ENCODE data around the gene HNRNPUL1.

Gene HNRNPUL1

GRCh38 chr19:41234512-41235168, 29.5 kb upstream of the HNRNPUL1 start:
- DNase-seq = no peak

- DNase-seq = no peak
Measured at GRCh38 chr19:41235480-41235879, 28.7 kb upstream of the HNRNPUL1 start.

GRCh38 chr19:41238244-41238643, 25.9 kb upstream of the HNRNPUL1 start:
- DNase-seq = no peak

GRCh38 chr19:41239363-41239762, 24.8 kb upstream of the HNRNPUL1 start:
- no peak for DNase-seq

- no peak for DNase-seq
Measured at GRCh38 chr19:41239961-41240574, 24.1 kb upstream of the HNRNPUL1 start.

GRCh38 chr19:41241859-41242258, 22.3 kb upstream of the HNRNPUL1 start:
- no peak for DNase-seq

- no peak for DNase-seq
Measured at GRCh38 chr19:41244117-41244516, 20.1 kb upstream of the HNRNPUL1 start.

- DNase-seq = no peak
Measured at GRCh38 chr19:41245843-41246242, 18.3 kb upstream of the HNRNPUL1 start.

GRCh38 chr19:41248895-41249294, 15.3 kb upstream of the HNRNPUL1 start:
- no peak for DNase-seq

- DNase-seq = no peak
Measured at GRCh38 chr19:41249707-41250423, 14.3 kb upstream of the HNRNPUL1 start.

- no peak for DNase-seq
Measured at GRCh38 chr19:41253660-41254059, 10.5 kb upstream of the HNRNPUL1 start.

- no peak for DNase-seq
Measured at GRCh38 chr19:41255171-41255570, 9.0 kb upstream of the HNRNPUL1 start.

- DNase-seq = no peak
Measured at GRCh38 chr19:41261474-41262190, 2.5 kb upstream of the HNRNPUL1 start.

- DNase-seq = peak; percentile 91
Measured at GRCh38 chr19:41263042-41263849, 926 bp upstream of the HNRNPUL1 start.

GRCh38 chr19:41264581-41265394, 616 bp downstream of the HNRNPUL1 start:
- peak; percentile 71 for DNase-seq

- DNase-seq = peak; percentile 17
Measured at GRCh38 chr19:41265395-41266153, 1.4 kb downstream of the HNRNPUL1 start.

- no peak for DNase-seq
Measured at GRCh38 chr19:41269055-41269454, 4.9 kb downstream of the HNRNPUL1 start.

- DNase-seq = no peak
Measured at GRCh38 chr19:41269571-41269970, 5.4 kb downstream of the HNRNPUL1 start.

- no peak for DNase-seq
Measured at GRCh38 chr19:41273076-41273475, 8.9 kb downstream of the HNRNPUL1 start.

GRCh38 chr19:41274802-41275201, 10.6 kb downstream of the HNRNPUL1 start:
- no peak for DNase-seq

GRCh38 chr19:41276231-41276630, 12.1 kb downstream of the HNRNPUL1 start:
- no peak for DNase-seq

Data from activated CD4-positive, alpha-beta T cell treated with anti-CD3 and anti-CD28 coated beads, Interleukin-10, Interleukin-2, amounts not matched to agents 100 ng/mL and 50 ng/mL, durations not matched to agents 16 hours and 8 hours (primary cell).